ENCODE results near the gene GPATCH1.
A peak's percentile ranks its signal among the peaks of the same experiment; 100 is the strongest.

Gene GPATCH1

DNA sequence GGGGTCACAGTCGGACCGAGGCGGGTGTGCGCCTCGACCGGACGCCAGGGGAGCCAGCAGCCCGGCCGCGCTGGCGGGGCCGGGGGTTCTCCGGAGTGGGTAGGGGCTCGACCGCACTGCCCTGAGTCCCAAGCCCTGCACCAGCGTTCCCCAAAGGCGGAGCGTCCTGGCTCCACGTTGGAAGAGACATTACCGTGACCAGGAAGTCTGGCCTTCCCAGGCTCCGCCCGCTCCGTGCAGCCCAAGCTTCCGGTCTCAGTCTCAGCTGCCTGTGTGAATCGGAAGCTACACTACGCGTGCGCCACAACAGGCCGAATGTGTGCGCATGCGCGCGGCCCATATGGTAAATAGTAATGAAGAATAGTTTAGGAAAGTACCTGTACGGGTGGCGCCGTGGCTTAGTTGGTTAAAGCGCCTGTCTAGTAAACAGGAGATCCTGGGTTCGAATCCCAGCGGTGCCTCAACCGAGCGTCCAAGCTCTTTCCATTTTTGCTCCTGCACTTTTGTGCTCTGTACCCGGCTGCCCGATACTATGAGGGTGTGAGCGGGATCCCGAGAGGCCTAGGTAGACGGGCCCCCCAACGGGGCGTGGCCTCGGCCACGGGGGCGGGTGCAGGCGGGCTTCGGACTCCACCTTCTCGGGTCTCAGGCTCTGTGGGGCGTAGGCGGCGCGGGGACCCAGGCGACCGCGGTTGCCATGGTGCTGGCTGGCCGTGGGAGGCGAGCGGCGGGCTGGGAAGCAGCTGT, 95.9 kb downstream of the GPATCH1 start:
- H3K4me1 Mint-ChIP-seq, result peaks cover 57% of the 10 kb centered on the region

DNA sequence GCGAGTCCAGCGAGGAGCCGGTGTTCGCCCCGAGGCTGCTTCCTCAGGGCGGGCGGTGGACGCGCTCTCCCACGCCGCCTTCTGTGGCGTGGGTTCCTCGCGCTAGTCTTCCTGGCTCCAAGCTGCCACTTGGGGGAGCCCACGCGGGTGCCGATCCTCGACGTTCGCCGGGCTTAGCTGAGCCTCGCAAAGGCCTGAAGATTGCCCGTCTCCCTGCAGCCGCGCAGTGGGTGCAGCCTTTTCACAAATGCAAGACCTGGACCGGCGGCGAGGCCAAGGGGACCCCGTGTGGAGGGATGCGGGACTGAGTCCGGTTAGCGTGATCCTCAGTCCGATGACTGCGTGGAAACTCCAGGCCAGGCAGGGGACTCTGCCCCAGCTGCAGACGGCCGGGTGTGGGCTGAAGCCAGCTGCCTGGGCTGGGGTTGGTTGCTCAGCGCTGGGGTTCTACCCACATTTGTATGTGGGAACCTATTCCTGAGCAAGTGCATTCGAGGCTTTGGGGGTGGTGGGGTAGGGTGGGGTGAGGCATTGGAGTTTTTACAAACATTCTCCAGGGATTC, 96.5 kb downstream of the GPATCH1 start:
- ATAC-seq (replicated peaks; ENCODE audit: extremely low read depth, poor library complexity, severe bottlenecking), result peak; percentile 77
- peaks cover 51% of the 10 kb centered on the region for H3K4me1 Mint-ChIP-seq

More for the DNA sequence above, 95.9 kb downstream of the GPATCH1 start:
- Mint-ChIP-seq H3K27me3 (peaks cover 10% of the 10 kb centered on the region), H3K36me3 (ENCODE audit: insufficient read depth) (peaks cover 30% of the 10 kb centered on the region), H3K27ac (ENCODE audit: low read depth) (peak overlapping the region; percentile 100), H3K4me3 (peak overlapping the region; percentile 94), H3K9me3 (no peaks in the 10 kb centered on the region)
- ATAC-seq (replicated peaks; ENCODE audit: extremely low read depth, poor library complexity, severe bottlenecking) (peak; percentile 80), DNase-seq (ENCODE audit: low spot score in 2 of 2) (peak; percentile 99 to 100)

More for the DNA sequence above, 96.5 kb downstream of the GPATCH1 start:
- peak; percentile 67 to 72 for DNase-seq (ENCODE audit: low spot score in 2 of 2)
- Mint-ChIP-seq H3K27ac (ENCODE audit: low read depth) (peak overlapping the region; percentile 100), H3K9me3 (no peaks in the 10 kb centered on the region), H3K27me3 (peaks cover 10% of the 10 kb centered on the region), H3K36me3 (ENCODE audit: insufficient read depth) (peaks cover 30% of the 10 kb centered on the region), H3K4me3 (peak overlapping the region; percentile 94)

Data from central memory CD8-positive, alpha-beta T cell (primary cell).